Hepatocyte (in vitro differentiated cells): ENCODE data around the gene TRNT1.

Experiments
- CTCF ChIP-seq: fragments of 200-600 bp; sonication (generic); IDR thresholded peaks from 2 replicates; pipeline ENCODE4 v1.5.1; 2016; ENCODE audit warnings: antibody characterized with exemption, mild to moderate bottlenecking; ENCODE audit not compliant: poor library complexity
- EZH2 ChIP-seq: fragments of 200-600 bp; sonication (generic); IDR thresholded peaks from 2 replicates; pipeline ENCODE4 v1.6.1; 2016; ENCODE audit warnings: antibody characterized with exemption, mild to moderate bottlenecking, borderline replicate concordance

- TF ChIP-seq CTCF (no peak), EZH2 (no peak)
Measured at GRCh38 chr3:3101660-3102458, 24.9 kb upstream of the TRNT1 start.
